ENCODE measurements around the gene SUPV3L1.

SUPV3L1 gene

GRCh38 chr10:69201045-69201444, 21.0 kb downstream of the SUPV3L1 start:
- no peak for DNase-seq

DNA sequence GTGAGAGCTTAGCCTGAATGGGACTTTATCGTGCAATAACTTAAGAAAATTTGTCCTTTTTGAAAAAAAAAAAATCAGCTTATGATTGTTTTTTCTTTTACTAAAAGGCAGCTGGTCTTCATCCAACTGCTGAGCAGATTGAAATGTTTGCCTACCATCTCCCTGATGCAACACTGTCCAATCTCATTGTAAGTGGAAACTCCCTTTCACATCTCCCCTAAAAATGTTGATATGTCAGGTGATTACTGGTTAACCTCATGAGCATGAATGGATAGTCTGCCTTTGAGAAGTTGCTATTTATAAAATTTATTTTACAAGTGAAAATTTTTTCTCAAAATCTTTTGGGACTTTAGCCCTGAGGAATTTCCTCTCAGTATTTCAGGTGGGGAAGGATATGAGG, 22.3 kb downstream of the SUPV3L1 start:
- DNase-seq, result no peak

GRCh38 chr10:69208761-69209160, 28.7 kb downstream of the SUPV3L1 start:
- no peak for DNase-seq

DNA sequence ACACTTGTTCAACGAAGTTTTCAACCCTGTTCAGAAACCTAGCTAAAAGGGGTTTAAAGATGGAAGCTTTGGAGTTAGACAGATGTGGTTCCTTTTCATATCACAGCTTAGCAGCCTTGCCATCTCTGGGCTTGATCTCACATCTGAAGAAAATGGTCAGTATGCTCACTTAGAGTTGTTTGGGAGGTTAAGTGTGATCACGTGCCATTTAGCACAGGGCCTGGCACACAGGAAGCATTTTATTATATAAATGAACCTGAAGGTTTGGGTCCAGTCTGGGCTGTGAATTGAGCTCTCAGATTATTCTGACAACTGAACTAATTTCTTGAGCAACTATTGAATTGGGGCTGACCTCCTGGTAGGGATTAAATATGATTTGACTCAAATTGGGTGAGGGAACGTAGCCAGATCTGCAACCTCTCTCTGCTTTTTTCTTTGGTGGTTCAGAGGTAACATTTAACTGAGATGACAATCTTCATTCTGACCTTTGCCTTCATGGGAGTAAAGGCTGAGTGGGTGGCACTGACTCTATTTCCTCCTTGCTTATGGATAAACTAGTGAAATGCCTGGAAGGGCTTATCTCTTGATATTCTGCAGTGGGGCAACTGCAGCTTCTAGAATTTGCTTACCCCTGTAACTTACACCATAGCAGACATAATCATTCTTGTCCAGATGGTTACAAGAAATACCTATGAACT, 29.9 kb downstream of the SUPV3L1 start:
- no peak for DNase-seq

DNA sequence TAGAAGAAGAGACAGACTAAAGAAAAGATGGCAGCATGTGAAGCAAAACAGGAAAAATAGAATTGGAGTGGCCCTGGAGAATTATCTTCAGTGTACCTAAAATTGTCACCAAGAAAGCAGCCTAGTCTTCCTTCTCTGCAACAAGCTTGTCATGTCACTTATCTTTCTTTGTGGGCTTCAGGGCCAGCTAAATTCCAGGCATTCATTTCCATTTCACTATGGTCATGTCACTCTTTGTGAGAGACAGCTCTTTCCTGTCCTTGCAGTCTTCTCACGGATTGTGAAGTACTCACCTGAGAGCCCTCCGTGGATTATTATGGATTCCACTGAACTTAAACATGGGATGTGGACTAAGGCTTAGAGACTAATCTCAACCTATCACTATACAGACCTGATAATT, 31.1 kb downstream of the SUPV3L1 start:
- no peak for DNase-seq

GRCh38 chr10:69211524-69211923, 31.5 kb downstream of the SUPV3L1 start:
- DNase-seq, result no peak

- DNase-seq, result no peak
Measured at GRCh38 chr10:69213591-69214311, 33.7 kb downstream of the SUPV3L1 start.

GRCh38 chr10:69214666-69215131, 34.7 kb downstream of the SUPV3L1 start:
- DNase-seq, result no peak

DNA sequence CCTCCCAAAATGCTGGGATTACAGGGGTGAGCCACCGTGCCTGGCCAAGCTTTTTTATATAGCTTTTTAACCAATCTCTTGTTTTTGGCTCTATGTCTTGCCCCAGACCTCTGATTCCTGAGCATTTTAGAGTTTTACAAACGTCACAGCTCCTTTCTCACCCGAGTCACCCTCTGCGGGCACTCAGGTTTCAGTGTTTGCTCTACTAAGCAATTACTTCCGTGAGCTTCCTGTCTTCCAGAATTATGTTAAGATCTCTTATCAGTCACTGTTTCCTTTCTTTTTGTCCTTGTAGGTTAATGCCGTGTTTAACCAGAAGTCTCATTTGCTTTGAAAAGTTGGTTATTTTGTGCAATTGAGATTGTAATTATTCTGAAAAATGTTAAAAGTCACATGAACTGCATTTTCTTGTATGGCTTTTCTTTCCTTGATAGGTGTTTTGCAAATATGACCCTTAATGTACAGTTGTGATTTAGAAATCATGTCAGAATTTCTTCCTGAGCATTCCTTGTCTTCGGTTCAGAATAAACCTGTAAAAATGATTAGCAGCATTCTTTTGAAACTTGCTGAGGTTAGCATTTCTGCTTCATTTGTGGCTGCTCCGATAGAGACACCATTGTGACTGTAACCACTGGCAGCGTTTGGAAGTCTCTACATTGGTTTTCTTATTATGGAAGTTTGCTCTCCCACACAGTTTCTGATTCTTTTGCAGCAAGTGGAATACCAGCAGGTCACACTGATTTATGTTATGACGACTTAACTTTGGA, 35.6 kb downstream of the SUPV3L1 start:
- DNase-seq, result no peak

- DNase-seq, result no peak
Measured at GRCh38 chr10:69216577-69217118, 36.6 kb downstream of the SUPV3L1 start.

GRCh38 chr10:69217119-69217754, 37.2 kb downstream of the SUPV3L1 start:
- DNase-seq, result no peak

DNA sequence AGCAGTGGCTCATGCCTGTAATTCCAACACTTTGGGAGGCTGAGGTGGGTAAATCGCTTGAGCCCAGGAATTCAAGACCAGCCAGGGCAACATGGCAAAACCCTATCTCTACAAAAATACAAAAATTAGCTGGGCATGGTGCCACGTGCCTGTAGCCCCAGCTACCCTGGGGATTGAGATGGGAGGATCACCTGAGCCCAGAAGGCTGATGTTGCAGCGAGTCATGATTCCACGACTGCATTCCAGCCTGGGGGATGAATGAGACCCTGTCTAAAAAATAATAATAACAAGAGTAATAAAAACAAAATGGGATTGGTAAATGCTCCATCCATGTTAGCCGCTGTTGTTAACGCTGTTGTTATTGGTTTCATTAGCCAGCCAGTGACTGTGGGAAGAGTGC, 38.8 kb downstream of the SUPV3L1 start:
- DNase-seq, result no peak

DNA sequence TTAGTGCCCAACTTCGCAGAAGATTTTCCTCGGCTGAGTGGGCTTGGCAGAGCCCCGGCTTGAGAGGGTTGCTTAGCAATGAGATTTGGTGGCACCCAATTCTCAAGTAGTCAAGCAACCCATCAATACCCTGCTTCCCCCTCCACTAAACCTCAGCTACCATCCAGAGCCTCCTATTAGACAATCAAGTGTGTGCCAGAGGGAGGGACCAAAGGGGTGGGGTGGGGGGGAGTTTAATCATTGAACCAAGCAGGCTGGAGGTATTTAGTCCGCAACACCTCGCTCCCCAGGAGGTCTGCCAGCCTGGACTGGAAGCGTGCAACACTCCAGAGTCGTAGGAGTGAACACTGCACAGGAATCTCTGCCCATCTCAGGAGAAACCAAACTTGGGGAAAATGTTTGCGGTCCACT, 40.0 kb downstream of the SUPV3L1 start, which contains the start of gene HKDC1:
TSS of gene HKDC1 (plus strand) at position 292 of the 411 bp plus-strand sequence. CDS start at position 396, 104 bp downstream.
- peak; percentile 45 for DNase-seq

- DNase-seq, result no peak
Measured at GRCh38 chr10:69220507-69220906, 40.5 kb downstream of the SUPV3L1 start.

GRCh38 chr10:69222157-69223027, 42.4 kb downstream of the SUPV3L1 start:
- peak; percentile 59 for DNase-seq

GRCh38 chr10:69223028-69223342, 43.0 kb downstream of the SUPV3L1 start:
- no peak for DNase-seq

DNA sequence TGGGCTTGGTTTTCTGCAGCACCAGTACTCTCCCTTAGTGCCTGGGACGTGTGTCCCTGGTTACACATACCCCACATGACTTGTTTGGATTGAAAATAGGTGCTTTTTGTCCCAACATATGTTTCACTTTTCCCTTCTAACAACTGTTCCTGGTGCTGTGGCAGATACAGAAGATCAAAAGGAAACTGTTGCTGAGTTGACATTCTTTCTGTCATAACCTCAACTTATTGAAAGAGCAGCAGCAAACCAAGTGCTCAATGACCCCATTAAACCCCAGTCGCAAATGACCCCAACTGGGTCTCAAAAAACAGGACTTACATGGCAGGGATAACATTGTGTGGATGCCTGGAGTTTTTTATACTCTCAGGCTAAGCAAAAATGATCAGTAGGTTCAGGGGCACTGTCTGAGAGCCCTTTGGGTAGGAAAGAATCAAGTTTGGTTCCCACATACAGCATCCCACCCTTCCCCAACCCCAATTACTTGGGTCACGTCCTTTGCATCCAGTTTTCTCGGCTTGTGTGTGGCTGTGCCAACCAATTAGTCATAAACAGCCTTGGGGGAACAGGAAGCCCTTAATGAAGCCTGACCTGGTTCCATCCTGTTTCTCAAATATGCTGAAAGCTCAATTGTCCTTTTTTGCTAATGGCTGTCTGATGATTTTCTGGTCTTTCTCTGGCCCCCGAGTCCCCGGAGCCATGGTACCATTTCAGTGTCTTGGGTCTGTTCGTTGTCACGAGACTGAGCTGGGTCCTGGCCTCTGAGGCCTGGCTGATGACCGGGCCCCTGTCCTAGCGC, 45.0 kb downstream of the SUPV3L1 start:
- DNase-seq, result no peak

DNA sequence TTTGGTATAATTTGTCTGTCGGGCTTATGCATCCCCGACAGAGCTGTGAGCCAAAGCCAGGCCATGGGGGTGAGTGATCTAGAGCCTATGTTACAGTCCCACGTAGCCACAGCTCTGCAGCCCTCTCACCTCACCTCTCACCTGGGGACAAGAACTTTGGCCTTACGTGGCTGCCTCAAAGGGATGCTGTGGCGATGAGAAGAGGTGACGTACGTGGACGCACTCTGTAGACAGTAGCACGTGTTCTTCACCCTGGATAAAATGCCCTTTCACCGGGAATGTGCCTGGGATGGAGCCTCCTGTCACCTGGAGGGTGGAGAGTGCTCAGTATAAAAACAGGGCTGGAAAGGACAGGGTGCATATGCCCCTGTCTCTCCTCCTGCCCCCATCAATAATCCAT, 45.6 kb downstream of the SUPV3L1 start:
- DNase-seq, result no peak

- no peak for DNase-seq
Measured at GRCh38 chr10:69226919-69227450, 47.0 kb downstream of the SUPV3L1 start.

DNA sequence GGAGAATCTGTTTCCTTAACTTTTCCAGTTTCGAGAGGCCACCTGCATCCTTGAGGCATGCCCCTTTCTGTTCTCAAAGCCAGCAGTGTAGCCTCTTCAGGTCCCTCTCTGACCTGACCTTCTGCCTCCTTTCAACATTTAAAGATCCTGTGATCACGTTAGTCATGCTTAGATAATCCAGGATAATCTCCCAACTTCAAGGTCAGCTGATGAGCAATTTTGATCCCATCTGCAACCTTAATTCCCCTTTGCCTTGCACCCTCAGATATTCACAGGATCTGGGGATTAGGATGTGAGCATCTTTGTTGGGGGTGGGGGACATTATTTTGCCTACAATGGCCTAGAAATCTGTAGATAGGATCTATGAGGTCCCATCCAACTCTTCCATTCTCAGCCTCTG, 48.1 kb downstream of the SUPV3L1 start:
- DNase-seq, result no peak
